HG02571 (cell line): Measurements from ENCODE around the gene METRN.

ENCODE experiments used
- ATAC-seq: cut with Tn5 transposase; IDR thresholded peaks from one replicate; pipeline ENCODE4 v1.9.1; 2021; ENCODE audit warnings: mild to moderate bottlenecking, moderate library complexity; ENCODE audit not compliant: unreplicated experiment

The METRN gene

GRCh38 chr16:722835-723633 is 8.1 kb downstream of the METRN start:
- ATAC-seq, result no peak

DNA sequence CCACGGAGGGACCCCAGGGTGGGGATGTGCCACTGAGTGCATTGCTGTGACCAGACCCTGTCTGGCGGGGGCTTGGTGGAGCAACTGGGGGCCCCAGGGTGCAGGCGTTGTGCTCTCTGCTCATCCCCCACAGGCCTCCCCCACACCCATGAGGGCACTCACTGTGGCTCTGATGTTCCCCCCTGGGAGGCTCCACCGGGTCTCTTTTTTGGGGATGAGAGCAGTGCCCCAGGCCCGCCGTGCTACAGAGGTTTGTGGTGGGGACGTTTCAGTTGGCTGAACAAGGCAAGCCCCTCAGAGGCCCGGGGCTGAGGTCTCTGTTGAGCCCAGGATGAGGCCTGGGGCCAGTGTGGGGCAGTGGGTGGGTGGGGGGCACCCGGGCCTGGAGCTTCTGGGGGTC is 8.8 kb downstream of the METRN start:
- no peak for ATAC-seq

DNA sequence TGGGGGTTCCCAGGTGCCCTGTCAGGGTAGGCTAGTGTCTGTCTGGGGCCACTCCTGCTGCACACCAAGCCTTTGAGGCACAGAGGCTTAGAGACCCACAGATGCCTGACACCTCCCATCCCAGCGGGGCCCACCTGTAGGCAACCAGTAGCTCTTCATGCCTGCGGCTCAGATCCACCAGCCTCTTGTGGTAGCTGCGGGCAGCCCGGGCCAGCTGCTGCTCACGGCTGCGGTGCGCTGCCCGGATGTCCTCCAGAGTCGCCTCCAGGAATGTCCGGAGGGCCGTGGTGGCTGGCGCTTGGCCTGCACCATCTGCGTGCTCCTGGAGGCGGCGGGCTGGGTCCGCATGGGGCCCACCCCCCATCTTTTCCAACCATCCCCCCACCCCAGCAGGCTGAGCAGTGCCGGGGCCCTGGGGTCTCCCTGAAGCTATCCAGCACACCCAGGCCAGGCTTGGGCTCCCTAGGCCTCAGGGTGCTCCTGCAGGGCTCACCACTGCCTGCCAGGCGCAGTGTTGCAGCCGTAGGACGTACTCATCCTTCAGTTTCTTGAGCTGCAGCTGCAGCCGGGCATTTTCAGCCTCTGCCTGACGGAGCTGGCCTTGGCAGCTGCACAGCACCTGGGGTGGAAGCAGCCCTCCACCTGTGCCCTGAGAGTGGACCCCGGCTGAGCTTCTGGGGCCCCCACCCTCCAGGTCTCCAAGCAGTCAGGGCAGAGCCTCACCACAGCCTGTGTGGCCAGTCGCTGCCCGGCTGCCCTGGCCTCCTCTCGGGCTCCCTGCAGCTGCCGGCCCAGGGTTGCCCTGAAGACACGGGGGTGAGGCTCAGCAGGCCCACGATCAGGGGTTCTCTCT is 9.5 kb downstream of the METRN start:
- no peak for ATAC-seq

DNA sequence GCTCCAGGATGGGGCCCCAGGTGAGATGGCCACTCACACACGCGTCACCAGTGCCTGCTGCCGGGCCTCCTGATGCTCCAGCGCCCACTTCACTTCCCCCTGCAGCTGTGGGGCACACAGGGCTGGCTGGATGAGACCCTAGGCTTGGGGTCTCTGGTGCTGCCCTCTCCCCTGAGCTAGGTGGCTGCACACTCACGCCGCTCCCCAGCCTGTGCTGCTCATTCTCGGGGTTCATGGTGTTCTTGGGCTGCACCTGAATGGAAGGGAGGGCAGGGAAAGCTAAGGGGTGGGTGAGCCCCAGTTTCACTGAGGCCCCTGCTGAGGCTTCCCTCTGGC is 10.1 kb downstream of the METRN start:
- no peak for ATAC-seq

GRCh38 chr16:725463-726187 is 10.7 kb downstream of the METRN start:
- ATAC-seq, result no peak

GRCh38 chr16:726188-726437 is 11.2 kb downstream of the METRN start:
- no peak for ATAC-seq

DNA sequence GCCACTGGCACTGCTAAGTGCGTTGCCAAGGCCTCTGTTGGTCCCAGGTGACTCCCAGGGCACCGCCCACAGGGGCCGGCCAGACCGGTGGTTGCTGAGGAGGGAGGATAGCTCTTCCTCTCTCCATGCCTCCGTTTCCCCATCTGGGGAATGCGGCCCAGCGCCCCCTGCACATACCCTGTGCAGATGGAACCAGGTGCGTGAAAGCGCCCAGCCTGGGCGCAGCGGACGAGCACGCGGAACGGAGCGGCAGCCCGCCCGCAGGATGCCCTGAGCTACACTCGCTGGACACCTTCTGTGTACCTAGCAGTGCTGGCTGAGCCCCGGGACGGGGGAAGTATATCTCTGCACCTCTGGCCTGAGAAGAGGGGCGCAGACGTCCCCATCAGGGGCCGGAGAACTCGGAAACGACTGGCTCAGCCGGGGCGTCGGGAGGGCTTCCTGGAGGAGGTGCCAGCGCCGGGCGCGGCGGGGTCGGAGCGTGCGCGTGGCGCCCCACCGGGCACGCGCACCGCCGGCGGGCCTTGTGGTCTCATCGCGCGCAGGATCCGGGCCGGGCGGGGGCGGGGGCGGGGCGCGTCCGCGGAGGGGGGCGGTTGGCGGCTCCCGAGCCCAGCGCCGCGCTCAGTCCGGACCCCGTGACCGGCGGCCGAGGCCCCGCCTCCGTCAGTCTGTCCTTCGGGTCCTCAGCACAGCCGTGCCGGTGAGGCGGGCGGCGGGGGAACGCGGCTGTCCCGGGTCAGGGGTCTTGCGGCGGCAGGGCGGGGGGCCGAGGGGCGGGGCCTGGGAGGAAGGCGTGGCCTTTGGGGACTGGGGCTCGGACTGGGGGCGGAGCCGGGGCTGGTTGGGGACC is 11.7 kb downstream of the METRN start, which contains the start of the genes CCDC78 and HAGHL:
Gene CCDC78 (minus strand): TSS at position 6 of the 853 bp plus-strand sequence. CDS start 76 bp downstream, outside the sequence.
Gene HAGHL (plus strand): TSS at position 669 of the 853 bp plus-strand sequence. CDS start 404 bp downstream, outside the sequence.
- no peak for ATAC-seq

GRCh38 chr16:727291-727977 is 12.5 kb downstream of the METRN start:
- ATAC-seq, result no peak

- ATAC-seq, result no peak
Observed at GRCh38 chr16:728131-728889, 13.4 kb downstream of the METRN start.

DNA sequence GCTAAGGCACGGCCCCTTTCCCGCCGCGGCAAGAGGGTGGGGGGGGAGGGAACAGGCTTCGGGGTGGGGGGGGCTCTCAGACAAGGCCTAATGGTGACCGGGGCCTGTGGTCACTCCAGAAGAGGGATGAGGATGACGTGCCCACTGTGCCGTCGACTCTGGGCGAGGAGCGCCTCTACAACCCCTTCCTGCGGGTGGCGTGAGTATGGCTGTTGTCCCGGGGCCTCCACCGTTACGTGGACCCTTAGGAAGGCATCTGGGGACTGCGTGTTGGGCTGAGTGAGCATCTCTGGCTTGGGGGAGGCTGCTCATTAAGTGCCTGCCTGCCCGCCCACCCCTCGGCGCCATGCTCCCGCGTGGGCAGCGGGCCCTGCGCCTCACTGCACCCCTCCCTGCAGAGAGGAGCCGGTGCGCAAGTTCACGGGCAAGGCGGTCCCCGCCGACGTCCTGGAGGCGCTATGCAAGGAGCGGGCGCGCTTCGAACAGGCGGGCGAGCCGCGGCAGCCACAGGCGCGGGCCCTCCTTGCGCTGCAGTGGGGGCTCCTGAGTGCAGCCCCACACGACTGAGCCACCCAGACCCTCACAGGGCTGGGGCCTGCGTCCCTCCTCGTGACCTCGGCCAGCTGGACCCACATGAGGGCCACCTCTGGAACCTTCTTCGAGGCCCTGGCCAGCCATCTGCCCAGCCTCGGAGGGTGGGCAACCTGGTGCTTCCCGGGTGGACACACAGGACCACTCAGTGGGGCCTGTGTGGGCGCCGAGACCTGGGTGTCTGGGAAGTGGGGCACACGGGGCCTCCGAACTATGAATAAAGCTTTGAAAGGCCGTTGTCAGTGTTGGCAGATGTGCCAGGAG is 14.2 kb downstream of the METRN start:
- ATAC-seq, result no peak

GRCh38 chr16:729768-730665 is 15.1 kb downstream of the METRN start:
- ATAC-seq, result no peak

GRCh38 chr16:730666-731509 is 16.0 kb downstream of the METRN start:
- ATAC-seq, result no peak

GRCh38 chr16:732332-732731 is 17.4 kb downstream of the METRN start:
- no peak for ATAC-seq

GRCh38 chr16:732936-733335 is 18.0 kb downstream of the METRN start:
- no peak for ATAC-seq

DNA sequence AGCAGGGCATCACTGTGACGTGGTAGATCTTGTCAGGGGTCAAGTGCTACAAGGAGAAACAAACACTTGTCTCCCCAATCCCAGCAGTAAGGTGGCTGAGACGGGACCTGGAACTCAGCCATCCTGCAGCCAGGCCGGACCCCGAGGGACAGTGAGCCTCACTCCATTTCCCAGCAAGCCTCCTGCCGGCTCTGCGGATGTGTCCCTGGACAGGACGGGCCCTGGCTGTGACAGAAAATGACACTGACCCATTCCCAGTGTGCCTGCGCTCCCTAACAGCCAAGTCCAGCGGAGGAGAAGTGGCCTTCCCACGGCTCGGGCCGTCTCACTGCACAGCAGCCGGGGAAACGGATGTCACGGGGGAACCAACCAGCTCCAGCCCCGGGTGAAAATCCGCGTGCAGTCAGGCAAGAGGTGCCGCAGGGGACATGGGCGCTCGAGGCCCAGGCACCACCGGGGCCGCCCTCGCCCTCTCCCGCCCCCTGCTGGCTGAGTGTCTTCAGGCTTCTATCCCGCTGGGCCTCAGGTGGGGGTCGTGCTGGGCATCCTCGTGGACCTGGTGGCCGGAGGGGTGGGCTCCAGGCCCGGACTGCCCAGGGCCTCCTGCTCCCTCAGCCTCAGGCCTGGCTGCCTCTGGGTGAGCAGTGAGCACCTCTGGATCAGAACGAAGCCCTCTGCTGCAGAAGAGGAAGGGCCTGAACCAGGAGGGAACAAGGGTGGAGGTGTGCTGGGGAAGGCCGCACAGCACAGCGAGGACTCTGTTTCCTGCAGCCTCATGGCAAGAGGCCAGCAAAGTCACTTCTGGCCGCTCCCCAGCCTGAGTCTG is 18.7 kb downstream of the METRN start:
- no peak for ATAC-seq
